Measurements from ENCODE around the gene CD36.

GRCh38 chr7:80607136-80607535, 31.3 kb upstream of the CD36 start:
- TF ChIP-seq POLR2A (IDR thresholded peaks at IDR 0.05) (no peak), CTCF (IDR thresholded peaks at IDR 0.05) (no peak), EP300 (IDR thresholded peaks at IDR 0.05) (no peak)
